A549 (cell line): ENCODE results near the gene NRG3. TPM values are rescaled to one million over a fixed set of nuclear protein-coding genes. Genes with fewer than 3 reads are reported as not detected.

Experiments used
- ATAC-seq, 2 experiments: fragments of 200-7000 bp in 1 of 2; fragments of >200 bp in 1 of 2; cut with Nextera tagmentation in 1 of 2; cut with Tn5 transposase in 1 of 2; 3 replicates each; pipeline versions ENCODE4 v1.8.0 to v1.9.1; 2018 to 2020; ENCODE audit warnings: mild to moderate bottlenecking in 1 of 2, moderate library complexity in 1 of 2
- CTCF ChIA-PET: fragments of 300-600 bp; sonication (Branson Sonifier 250); formaldehyde crosslinking; extraction: SDS; loops from one replicate; lab custom pipeline; 2021; ENCODE audit warnings: antibody characterized with exemption, inconsistent platforms; lab: Yijun Ruan, JAX
- POLR2A ChIA-PET: fragments of 350-600 bp; formaldehyde crosslinking; extraction: SDS; loops from one replicate; lab custom pipeline; 2021; ENCODE audit warnings: antibody characterized with exemption, inconsistent platforms; lab: Yijun Ruan, JAX
- DNase-seq, 2 experiments: peaks; one replicate each; pipeline versions ENCODE4 v3.0.0 to v3.0.0-alpha.2; 2011 to 2016; ENCODE audit warnings: low read depth in 1 of 2, low spot score in 1 of 2
- FAIRE-seq: peaks from 2 replicates; lab custom pipeline; 2011; peaks lifted over from hg19 to GRCh38; lab: Jason Lieb, UNC
- H3K27ac ChIP-seq, 2 experiments: fragments of >200 bp; sonication (Bioruptor Twin); formaldehyde crosslinking; 3 replicates each; pipeline ENCODE4 v1.5.1; 2016 to 2017
- H3K4me1 ChIP-seq: fragments of >200 bp; sonication (Bioruptor Twin); formaldehyde crosslinking; 3 replicates; pipeline ENCODE4 v1.6.1; 2016
- H3K4me2 ChIP-seq: fragments of >200 bp; sonication (Bioruptor Twin); formaldehyde crosslinking; 3 replicates; pipeline ENCODE4 v1.6.1; 2016
- H3K4me3 ChIP-seq: fragments of >200 bp; sonication (Bioruptor Twin); formaldehyde crosslinking; 3 replicates; pipeline ENCODE4 v1.5.1; 2016
- H3K9me3 ChIP-seq: fragments of >200 bp; sonication (Bioruptor Twin); formaldehyde crosslinking; 3 replicates; pipeline ENCODE4 v1.6.1; 2016
- BHLHE40 ChIP-seq: IDR thresholded peaks from 2 replicates; pipeline ENCODE4 v1.6.1; 2012; ENCODE audit warnings: low read depth, low read length, inconsistent platforms
- CBX2 ChIP-seq: fragments of 200-600 bp; sonication (generic); IDR thresholded peaks from 2 replicates; pipeline ENCODE4 v1.6.1; 2016; ENCODE audit warnings: low read depth, mild to moderate bottlenecking, borderline replicate concordance
- CEBPB ChIP-seq, 2 experiments: fragments of >200 bp in 1 of 2; sonication (Bioruptor Twin) in 1 of 2; formaldehyde crosslinking in 1 of 2; IDR thresholded peaks; 2 replicates each; pipeline ENCODE4 v1.6.1; 2012 to 2016
- CHD2 ChIP-seq: fragments of 150-350 bp; IDR thresholded peaks from 2 replicates; pipeline ENCODE4 v1.6.1; 2014; ENCODE audit warnings: low read length; ENCODE audit not compliant: partially characterized antibody
- CHD4 ChIP-seq: fragments of 200-600 bp; sonication (generic); IDR thresholded peaks from 2 replicates; pipeline ENCODE4 v1.6.1; 2016; ENCODE audit warnings: antibody characterized with exemption, mild to moderate bottlenecking, borderline replicate concordance
- EHMT2 ChIP-seq: fragments of 200-600 bp; sonication (generic); IDR thresholded peaks from 2 replicates; pipeline ENCODE4 v1.6.1; 2016; ENCODE audit warnings: antibody characterized with exemption, low read depth, mild to moderate bottlenecking, moderate library complexity
- ELK1 ChIP-seq: fragments of 150-350 bp; IDR thresholded peaks from 2 replicates; pipeline ENCODE4 v1.6.1; 2014; ENCODE audit warnings: low read depth, mild to moderate bottlenecking, low read length
- ESRRA ChIP-seq: fragments of 150-350 bp; IDR thresholded peaks from 2 replicates; pipeline ENCODE4 v1.6.1; 2014; ENCODE audit warnings: mild to moderate bottlenecking, low read length, borderline replicate concordance
- HEYL ChIP-seq: fragments of 250-450 bp; sonication (Bioruptor Pico); IDR thresholded peaks from 2 replicates; pipeline ENCODE4 v1.8.0; 2021; ENCODE audit warnings: mild to moderate bottlenecking, moderate library complexity
- HMGXB4 ChIP-seq: fragments of 250-450 bp; sonication (Bioruptor Pico); IDR thresholded peaks from 2 replicates; pipeline ENCODE4 v1.5.0; 2021; ENCODE audit warnings: mild to moderate bottlenecking, moderate library complexity, borderline replicate concordance
- HOXB13 ChIP-seq: fragments of 250-450 bp; sonication (Bioruptor Pico); IDR thresholded peaks from 2 replicates; pipeline ENCODE4 v1.5.0; 2020; ENCODE audit warnings: low read depth, mild to moderate bottlenecking, moderate library complexity
- KDM1A ChIP-seq: fragments of 200-600 bp; sonication (generic); IDR thresholded peaks from 2 replicates; pipeline ENCODE4 v1.6.1; 2016; ENCODE audit warnings: low read depth, mild to moderate bottlenecking
- KDM5A ChIP-seq: fragments of 200-600 bp; sonication (generic); IDR thresholded peaks from 2 replicates; pipeline ENCODE4 v1.6.1; 2016; ENCODE audit warnings: antibody characterized with exemption, mild to moderate bottlenecking
- MAFK ChIP-seq: fragments of 450-650 bp; IDR thresholded peaks from 2 replicates; pipeline ENCODE4 v1.6.1; 2014; ENCODE audit not compliant: partially characterized antibody
- MYC ChIP-seq: IDR thresholded peaks from 2 replicates; pipeline ENCODE4 v1.6.1; 2012; ENCODE audit warnings: mild to moderate bottlenecking, inconsistent platforms, low read length, improper control_type of control experiment, borderline replicate concordance
- NFE2L2 ChIP-seq: fragments of 150-350 bp; conservative IDR thresholded peaks from 2 replicates; pipeline ENCODE4 v1.6.1; 2014; ENCODE audit warnings: low read length
- NPAS2 ChIP-seq: fragments of 250-450 bp; sonication (Bioruptor Pico); IDR thresholded peaks from 2 replicates; pipeline ENCODE4 v1.8.0; 2022; ENCODE audit warnings: mild to moderate bottlenecking, moderate library complexity, borderline replicate concordance
- PBX3 ChIP-seq: IDR thresholded peaks from 2 replicates; pipeline ENCODE4 v1.6.1; 2012
- PHF8 ChIP-seq: fragments of 200-600 bp; sonication (generic); IDR thresholded peaks from 2 replicates; pipeline ENCODE4 v1.6.1; 2016; ENCODE audit warnings: low read depth, mild to moderate bottlenecking, antibody characterized with exemption, moderate library complexity, borderline replicate concordance
- POLR2A ChIP-seq: IDR thresholded peaks from 2 replicates; pipeline ENCODE4 v1.6.1; 2012; ENCODE audit warnings: mild to moderate bottlenecking, low read length
- RARB ChIP-seq: fragments of 250-450 bp; sonication (Bioruptor Pico); IDR thresholded peaks from 2 replicates; pipeline ENCODE4 v1.8.0; 2021; ENCODE audit warnings: mild to moderate bottlenecking, moderate library complexity
- RCOR1 ChIP-seq: fragments of 150-350 bp; IDR thresholded peaks from 2 replicates; pipeline ENCODE4 v1.6.1; 2014; ENCODE audit warnings: antibody characterized with exemption, low read length, low read depth
- REST ChIP-seq: fragments of 200-600 bp; sonication (generic); IDR thresholded peaks from 2 replicates; pipeline ENCODE4 v1.6.1; 2016; ENCODE audit warnings: antibody characterized with exemption, mild to moderate bottlenecking, moderate library complexity
- RNF2 ChIP-seq: fragments of 200-600 bp; sonication (generic); IDR thresholded peaks from 2 replicates; pipeline ENCODE4 v1.6.1; 2016; ENCODE audit warnings: low read depth, mild to moderate bottlenecking, antibody characterized with exemption, moderate library complexity, borderline replicate concordance
- SREBF2 ChIP-seq: fragments of 450-650 bp; IDR thresholded peaks from 2 replicates; pipeline ENCODE4 v1.6.1; 2014; ENCODE audit warnings: mild to moderate bottlenecking, moderate library complexity
- TFCP2L1 ChIP-seq: fragments of 250-450 bp; sonication (Bioruptor Pico); IDR thresholded peaks from 2 replicates; pipeline ENCODE4 v1.5.0; 2021; ENCODE audit warnings: mild to moderate bottlenecking
- ZC3H11A ChIP-seq: fragments of 450-650 bp; IDR thresholded peaks from 2 replicates; pipeline ENCODE4 v1.6.1; 2014; ENCODE audit warnings: antibody characterized with exemption, mild to moderate bottlenecking
- ZSCAN20 ChIP-seq: fragments of 250-450 bp; sonication (Bioruptor Pico); IDR thresholded peaks from 2 replicates; pipeline ENCODE4 v1.8.0; 2022; ENCODE audit warnings: mild to moderate bottlenecking, moderate library complexity
- WGBS: methylation state at CpG from one replicate; pipeline ENCODE4 v1.1.6; 2017; ENCODE audit errors: missing lambda C conversion rate; 5-methylcytosine and 5-hydroxymethylcytosine counted together
- polyA plus RNA-seq, 4 experiments: library from polyadenylated mRNA; depleted of rRNA in 3 of 4; stranded (reverse); fragments of >200 nt; fragmentation: RNase III in 1 of 4; extraction: RNeasy Plus Mini Kit Qiagen cat#74134 plus additional on column Dnase treatment in 1 of 4; gene quantifications; 2 replicates in 3 of 4; 3 replicates in 1 of 4; pipeline ENCODE4 v1.2.3, GENCODE V29; 2011 to 2017

The NRG3 gene
- polyA plus RNA-seq, 2 of the 4 experiments (the other 2 are of a cell fraction), result not detected

GRCh38 chr10:81961451-81962184 is 86.6 kb downstream of the NRG3 start (continued):
- no peak for TF ChIP-seq MAFK
- no peak for TF ChIP-seq MYC
- TF ChIP-seq CBX2, result no peak
- no peak for TF ChIP-seq BHLHE40
- TF ChIP-seq KDM5A, result no peak
- no peak for TF ChIP-seq RCOR1
- TF ChIP-seq CEBPB (IDR thresholded peaks at IDR 0.05), result no peak
- TF ChIP-seq HMGXB4 (CRISPR knock-in tag), result no peak
- no peak for TF ChIP-seq EHMT2

- Histone ChIP-seq H3K9me3 (no peaks in the 10 kb centered on the region), H3K4me3 (no peak overlapping the region), H3K4me1 (no peaks in the 10 kb centered on the region), H3K4me2 (no peak overlapping the region), H3K27ac (no peak overlapping the region)
- POLR2A ChIA-PET, result no interaction called here
- no peak for TF ChIP-seq ZSCAN20 (CRISPR knock-in tag)
- no peak for TF ChIP-seq CHD2
- TF ChIP-seq HEYL (CRISPR knock-in tag), result no peak
- TF ChIP-seq CBX2, result no peak
- TF ChIP-seq ZC3H11A, result no peak
- FAIRE-seq (no peak), ATAC-seq (no peak), DNase-seq (no peak)
- WGBS, result 38% methylated on average over 9 of the region's 9 CpGs
- CTCF ChIA-PET, result no interaction called here
Measured at GRCh38 chr10:81963606-81964005, 88.6 kb downstream of the NRG3 start.

GRCh38 chr10:81967716-81968115 is 92.7 kb downstream of the NRG3 start:
- Histone ChIP-seq H3K27ac (no peak overlapping the region), H3K9me3 (no peaks in the 10 kb centered on the region), H3K4me3 (no peak overlapping the region), H3K4me1 (no peaks in the 10 kb centered on the region)
- POLR2A ChIA-PET, result no interaction called here
- FAIRE-seq, result no peak
- DNase-seq, result no peak
- no peak for ATAC-seq
- CTCF ChIA-PET, result no interaction called here
- TF ChIP-seq NFE2L2 (no peak), POLR2A (no peak), ESRRA (no peak), SREBF2 (no peak), ELK1 (no peak), HOXB13 (CRISPR knock-in tag) (no peak), CHD4 (no peak), KDM1A (no peak), PHF8 (no peak), TFCP2L1 (CRISPR knock-in tag) (no peak), PBX3 (no peak), CBX2 (no peak), RNF2 (no peak), NPAS2 (CRISPR knock-in tag) (no peak), REST (no peak), RARB (no peak)
- TF ChIP-seq, all 56 proteins: peak for 0
- H3K4me2 ChIP-seq, result no peak overlapping the region
